IPS DF 19.7 (cell line): ENCODE results near the gene MIS18A.

ENCODE experiments used
- DNase-seq: peaks from one replicate; pipeline ENCODE4 v3.0.0-alpha.2; 2013; ENCODE audit warnings: low read depth, low spot score

Gene MIS18A

GRCh38 chr21:32253215-32253641, 25.6 kb downstream of the MIS18A start:
- DNase-seq = no peak

- no peak for DNase-seq
Observed at GRCh38 chr21:32252136-32252535, 26.7 kb downstream of the MIS18A start.

GRCh38 chr21:32249511-32250280, 29.2 kb downstream of the MIS18A start:
- no peak for DNase-seq

- no peak for DNase-seq
Observed at GRCh38 chr21:32248571-32249461, 30.0 kb downstream of the MIS18A start.

GRCh38 chr21:32246571-32247140, 32.2 kb downstream of the MIS18A start:
- DNase-seq = no peak

GRCh38 chr21:32245971-32246370, 32.9 kb downstream of the MIS18A start:
- DNase-seq = no peak

GRCh38 chr21:32240851-32241687, 37.8 kb downstream of the MIS18A start:
- DNase-seq = no peak

GRCh38 chr21:32239551-32239950, 39.3 kb downstream of the MIS18A start:
- DNase-seq = no peak

GRCh38 chr21:32238063-32238462, 40.8 kb downstream of the MIS18A start:
- DNase-seq = no peak

- no peak for DNase-seq
Observed at GRCh38 chr21:32237021-32237420, 41.8 kb downstream of the MIS18A start.

- no peak for DNase-seq
Observed at GRCh38 chr21:32233722-32234301, 45.0 kb downstream of the MIS18A start.

GRCh38 chr21:32233055-32233546, 45.7 kb downstream of the MIS18A start:
- DNase-seq = no peak

GRCh38 chr21:32226444-32226843, 52.4 kb downstream of the MIS18A start:
- no peak for DNase-seq
